Measurements from ENCODE around the gene GNB3. TPM values are rescaled to one million over a fixed set of nuclear protein-coding genes. Genes with fewer than 3 reads are reported as not detected.

The GNB3 gene
- total RNA-seq, 1 experiment from 2014 or later = 0.21 TPM

GRCh38 chr12:6817098-6817497 is 23.6 kb upstream of the GNB3 start:
- Histone ChIP-seq H3K36me3 (ENCODE audit: control insufficient read depth, insufficient read depth, low read length) (no peaks in the 10 kb centered on the region), H3K27me3 (ENCODE audit: control insufficient read depth, insufficient read depth, low read length) (no peaks in the 10 kb centered on the region), H3K27ac (ENCODE audit: low read length) (no peak overlapping the region), H3K4me3 (ENCODE audit: low read depth in 2 of 2, low read length in 2 of 2) (no peak overlapping the region), H3K9me3 (ENCODE audit: control insufficient read depth, insufficient read depth, low read depth, low read length) (no peaks in the 10 kb centered on the region), H3K4me1 (ENCODE audit: control insufficient read depth, insufficient read depth, low read length) (no peaks in the 10 kb centered on the region)
- ChIA-PET CTCF (no interaction called here), POLR2A (no interaction called here)
- intact Hi-C loops (cut with micrococcal nuclease; ENCODE audit: unreplicated experiment) (no loop called here), in situ Hi-C loops (cut with HindIII; ENCODE audit: low pct_unique_long_range_greater_than_20kb, low sequenced_read_pairs) (no loop called here)
- DNase-seq (ENCODE audit: low read depth, low spot score) (no peak), ATAC-seq (no peak)
- TF ChIP-seq TCF7L2 (IDR thresholded peaks at IDR 0.05; ENCODE audit: low read depth, low read length) = no peak
- TF ChIP-seq POLR2AphosphoS5 (IDR thresholded peaks at IDR 0.05; ENCODE audit: low read depth, low read length) = no peak
- TF ChIP-seq, protein P1, sequence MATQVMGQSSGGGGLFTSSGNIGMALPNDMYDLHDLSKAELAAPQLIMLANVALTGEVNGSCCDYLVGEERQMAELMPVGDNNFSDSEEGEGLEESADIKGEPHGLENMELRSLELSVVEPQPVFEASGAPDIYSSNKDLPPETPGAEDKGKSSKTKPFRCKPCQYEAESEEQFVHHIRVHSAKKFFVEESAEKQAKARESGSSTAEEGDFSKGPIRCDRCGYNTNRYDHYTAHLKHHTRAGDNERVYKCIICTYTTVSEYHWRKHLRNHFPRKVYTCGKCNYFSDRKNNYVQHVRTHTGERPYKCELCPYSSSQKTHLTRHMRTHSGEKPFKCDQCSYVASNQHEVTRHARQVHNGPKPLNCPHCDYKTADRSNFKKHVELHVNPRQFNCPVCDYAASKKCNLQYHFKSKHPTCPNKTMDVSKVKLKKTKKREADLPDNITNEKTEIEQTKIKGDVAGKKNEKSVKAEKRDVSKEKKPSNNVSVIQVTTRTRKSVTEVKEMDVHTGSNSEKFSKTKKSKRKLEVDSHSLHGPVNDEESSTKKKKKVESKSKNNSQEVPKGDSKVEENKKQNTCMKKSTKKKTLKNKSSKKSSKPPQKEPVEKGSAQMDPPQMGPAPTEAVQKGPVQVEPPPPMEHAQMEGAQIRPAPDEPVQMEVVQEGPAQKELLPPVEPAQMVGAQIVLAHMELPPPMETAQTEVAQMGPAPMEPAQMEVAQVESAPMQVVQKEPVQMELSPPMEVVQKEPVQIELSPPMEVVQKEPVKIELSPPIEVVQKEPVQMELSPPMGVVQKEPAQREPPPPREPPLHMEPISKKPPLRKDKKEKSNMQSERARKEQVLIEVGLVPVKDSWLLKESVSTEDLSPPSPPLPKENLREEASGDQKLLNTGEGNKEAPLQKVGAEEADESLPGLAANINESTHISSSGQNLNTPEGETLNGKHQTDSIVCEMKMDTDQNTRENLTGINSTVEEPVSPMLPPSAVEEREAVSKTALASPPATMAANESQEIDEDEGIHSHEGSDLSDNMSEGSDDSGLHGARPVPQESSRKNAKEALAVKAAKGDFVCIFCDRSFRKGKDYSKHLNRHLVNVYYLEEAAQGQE (IDR thresholded peaks at IDR 0.05; ENCODE audit: insufficient read depth in 1 of 2, low read depth in 2 of 2, low read length in 1 of 2) = no peak
- TF ChIP-seq, protein P2, sequence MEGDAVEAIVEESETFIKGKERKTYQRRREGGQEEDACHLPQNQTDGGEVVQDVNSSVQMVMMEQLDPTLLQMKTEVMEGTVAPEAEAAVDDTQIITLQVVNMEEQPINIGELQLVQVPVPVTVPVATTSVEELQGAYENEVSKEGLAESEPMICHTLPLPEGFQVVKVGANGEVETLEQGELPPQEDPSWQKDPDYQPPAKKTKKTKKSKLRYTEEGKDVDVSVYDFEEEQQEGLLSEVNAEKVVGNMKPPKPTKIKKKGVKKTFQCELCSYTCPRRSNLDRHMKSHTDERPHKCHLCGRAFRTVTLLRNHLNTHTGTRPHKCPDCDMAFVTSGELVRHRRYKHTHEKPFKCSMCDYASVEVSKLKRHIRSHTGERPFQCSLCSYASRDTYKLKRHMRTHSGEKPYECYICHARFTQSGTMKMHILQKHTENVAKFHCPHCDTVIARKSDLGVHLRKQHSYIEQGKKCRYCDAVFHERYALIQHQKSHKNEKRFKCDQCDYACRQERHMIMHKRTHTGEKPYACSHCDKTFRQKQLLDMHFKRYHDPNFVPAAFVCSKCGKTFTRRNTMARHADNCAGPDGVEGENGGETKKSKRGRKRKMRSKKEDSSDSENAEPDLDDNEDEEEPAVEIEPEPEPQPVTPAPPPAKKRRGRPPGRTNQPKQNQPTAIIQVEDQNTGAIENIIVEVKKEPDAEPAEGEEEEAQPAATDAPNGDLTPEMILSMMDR (IDR thresholded peaks at IDR 0.05) = no peak
- no peak for TF ChIP-seq SIN3A (IDR thresholded peaks at IDR 0.05; ENCODE audit: borderline replicate concordance, insufficient read depth, low read depth, low read length)
- BruUV-seq (replicated peaks) = no TSS peak

DNA sequence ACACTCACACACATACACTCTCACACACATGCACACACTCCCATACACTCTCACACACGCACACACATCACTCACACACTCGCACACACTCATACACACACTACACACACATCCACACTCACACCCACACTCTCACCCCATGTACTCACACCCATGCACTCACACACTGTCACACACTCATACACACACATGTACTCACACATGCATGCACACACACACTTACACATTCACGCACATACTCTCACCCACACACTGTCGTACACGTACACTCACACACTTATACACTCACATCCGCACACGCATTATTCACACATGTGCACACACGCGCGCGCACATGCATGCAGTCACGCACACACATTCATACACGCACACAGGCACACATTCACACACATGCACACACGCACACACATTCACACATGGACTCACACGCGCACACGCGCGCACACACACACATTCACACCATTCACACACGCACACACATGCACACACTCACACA is 23.0 kb upstream of the GNB3 start:
- in situ Hi-C loops (cut with HindIII; ENCODE audit: low pct_unique_long_range_greater_than_20kb, low sequenced_read_pairs) (no loop called here), intact Hi-C loops (cut with micrococcal nuclease; ENCODE audit: unreplicated experiment) (no loop called here)
- H3K27ac ChIP-seq (ENCODE audit: low read length) = no peak overlapping the region
- no peaks in the 10 kb centered on the region for H3K9me3 ChIP-seq (ENCODE audit: control insufficient read depth, insufficient read depth, low read depth, low read length)
- ATAC-seq = no peak
- ChIA-PET CTCF (no interaction called here), POLR2A (no interaction called here)
- no peaks in the 10 kb centered on the region for H3K36me3 ChIP-seq (ENCODE audit: control insufficient read depth, insufficient read depth, low read length)
- TF ChIP-seq, protein P1 (IDR thresholded peaks at IDR 0.05; ENCODE audit: insufficient read depth in 1 of 2, low read depth in 2 of 2, low read length in 1 of 2) = no peak
- no peak for TF ChIP-seq TCF7L2 (IDR thresholded peaks at IDR 0.05; ENCODE audit: low read depth, low read length)
- TF ChIP-seq, protein P2 (IDR thresholded peaks at IDR 0.05) = no peak
- no peak for TF ChIP-seq POLR2AphosphoS5 (IDR thresholded peaks at IDR 0.05; ENCODE audit: low read depth, low read length)
- TF ChIP-seq SIN3A (IDR thresholded peaks at IDR 0.05; ENCODE audit: borderline replicate concordance, insufficient read depth, low read depth, low read length) = no peak
- no peak overlapping the region for H3K4me3 ChIP-seq (ENCODE audit: low read depth in 2 of 2, low read length in 2 of 2)
- DNase-seq (ENCODE audit: low read depth, low spot score) = no peak
- no peaks in the 10 kb centered on the region for H3K4me1 ChIP-seq (ENCODE audit: control insufficient read depth, insufficient read depth, low read length)
- H3K27me3 ChIP-seq (ENCODE audit: control insufficient read depth, insufficient read depth, low read length) = no peaks in the 10 kb centered on the region
- no TSS peak for BruUV-seq (replicated peaks)
